Gastroesophageal sphincter (tissue), 4 donors: ENCODE data around the gene NCL. TPM values are rescaled to one million over a fixed set of nuclear protein-coding genes. Genes with fewer than 3 reads are reported as not detected.
"Not testable (repeated sequence)": the region's sequence is repeated elsewhere in the genome, so short reads cannot be mapped to it uniquely, and the experiment has no call there.

Source experiments
- ATAC-seq: fragments of 150-250 bp; one replicate; pipeline ENCODE4 v1.9.1; 2016; ENCODE audit warnings: mild to moderate bottlenecking, moderate library complexity
- H3K27ac ChIP-seq, 4 donors: fragments of 200-600 bp; sonication (generic) in 3 of 4; 1 replicate in 3 of 4; 2 replicates in 1 of 4; pipeline ENCODE4 v1.5.1; 2016 to 2019
- H3K27me3 ChIP-seq: fragments of 200-600 bp; sonication (generic); one replicate; pipeline ENCODE4 v1.5.1; 2019
- H3K36me3 ChIP-seq, 2 donors: fragments of 200-600 bp; sonication (generic); one replicate each; pipeline ENCODE4 v1.5.1; 2019; ENCODE audit warnings: control low read depth in 1 of 2
- H3K4me1 ChIP-seq, 3 donors: fragments of 200-600 bp; sonication (generic); 1 replicate in 2 of 3; 2 replicates in 1 of 3; pipeline ENCODE4 v1.5.1; 2016 to 2019; ENCODE audit warnings: control low read depth in 2 of 3
- H3K4me3 ChIP-seq, 2 donors: fragments of 200-600 bp; sonication (generic); one replicate each; pipeline ENCODE4 v1.5.1; 2019; ENCODE audit warnings: mild to moderate bottlenecking in 1 of 2, moderate library complexity in 1 of 2
- H3K9me3 ChIP-seq, 3 donors: fragments of 200-600 bp; sonication (generic); one replicate each; pipeline ENCODE4 v1.5.1; 2017 to 2019; ENCODE audit warnings: control low read depth in 2 of 3
- CTCF ChIP-seq, 4 experiments: fragments of 200-600 bp in 2 of 4; fragments of 450-650 bp in 2 of 4; sonication (generic) in 1 of 4; IDR thresholded peaks; one replicate each; pipeline ENCODE4 v1.5.1; 2017 to 2019; ENCODE audit warnings: antibody characterized with exemption in 4 of 4, mild to moderate bottlenecking in 2 of 4, moderate library complexity in 2 of 4
- EP300 ChIP-seq: sonication (generic); formaldehyde crosslinking; IDR thresholded peaks from one replicate; pipeline ENCODE4 v1.6.1; 2017; ENCODE audit warnings: antibody characterized with exemption, mild to moderate bottlenecking
- POLR2A ChIP-seq, 2 donors: fragments of 450-650 bp; IDR thresholded peaks; one replicate each; pipeline ENCODE4 v1.6.1; 2017; ENCODE audit warnings: antibody characterized with exemption in 2 of 2, mild to moderate bottlenecking in 2 of 2, moderate library complexity in 1 of 2
- POLR2AphosphoS5 ChIP-seq: sonication (generic); formaldehyde crosslinking; IDR thresholded peaks from one replicate; pipeline ENCODE4 v1.6.1; 2017; ENCODE audit warnings: antibody characterized with exemption
- WGBS, 2 donors: methylation state at CpG; one replicate each; pipeline ENCODE4 v1.1.5; 2018; ENCODE audit warnings: low coverage in 1 of 2; 5-methylcytosine and 5-hydroxymethylcytosine counted together
- total RNA-seq, 4 donors: library from RNA; depleted of rRNA; stranded (reverse); fragments of >200 nt; gene quantifications; one replicate each; pipeline ENCODE4 v1.1.0, GENCODE V29; 2016

Gene NCL
- total RNA-seq, 4 donors from 2014 or later = 106 to 163 (median 147) TPM

GRCh38 chr2:231464576-231465540 lies 574 bp upstream of the NCL start:
- peak; percentile 68 for ATAC-seq
- Histone ChIP-seq H3K9me3 (no peaks in the 10 kb centered on the region), H3K27me3 (no peaks in the 10 kb centered on the region), H3K4me1 (peaks cover 0 to 50% (median 24%) of the 10 kb centered on the region in 3 donors), H3K36me3 (peaks cover 10 to 31% of the 10 kb centered on the region in 2 donors), H3K4me3 (peak overlapping the region; percentile 43 to 97), H3K27ac (peak overlapping the region; percentile 76 to 97 (median 96))
- 0% methylated on average over 7 of the region's 81 CpGs; no CpG with 5 or more reads in 1 of the 2 donors for WGBS, 2 donors
- TF ChIP-seq EP300 (no peak), CTCF (IDR thresholded peaks at IDR 0.05) (peak in 1 of 4 experiments; percentile 28)

GRCh38 chr2:231462729-231463465 lies 1.4 kb downstream of the NCL start:
- no peak for ATAC-seq

GRCh38 chr2:231461516-231461971 lies 2.7 kb downstream of the NCL start:
- H3K4me1 ChIP-seq = peaks cover 0 to 65% (median 24%) of the 10 kb centered on the region in 3 donors
- no peak for ATAC-seq
- H3K27me3 ChIP-seq = no peaks in the 10 kb centered on the region
- no peak overlapping the region for H3K27ac ChIP-seq
- peaks cover 39 to 64% of the 10 kb centered on the region in 2 donors for H3K36me3 ChIP-seq
- TF ChIP-seq POLR2AphosphoS5 (no peak), POLR2A (IDR thresholded peaks at IDR 0.05) (no peak), EP300 (no peak), CTCF (IDR thresholded peaks at IDR 0.05) (no peak)
- H3K4me3 ChIP-seq = no peak overlapping the region
- WGBS, 2 donors = 71 to 74% methylated on average over 6 to 8 of the region's 8 CpGs
- H3K9me3 ChIP-seq = no peaks in the 10 kb centered on the region

More at GRCh38 chr2:231462729-231463465, 1.4 kb downstream of the NCL start:
- Histone ChIP-seq H3K27me3 (no peaks in the 10 kb centered on the region), H3K4me3 (peak overlapping the region; percentile 63 to 97), H3K36me3 (peaks cover 28 to 50% of the 10 kb centered on the region in 2 donors), H3K27ac (peak overlapping the region in 3 of 4 donors; percentile 95 to 97 (median 96)), H3K9me3 (no peaks in the 10 kb centered on the region), H3K4me1 (peaks cover 0 to 65% (median 24%) of the 10 kb centered on the region in 3 donors)
- 0 to 6% methylated on average over 3 to 4 of the region's 4 CpGs for WGBS, 2 donors
- TF ChIP-seq POLR2A (IDR thresholded peaks at IDR 0.05) (no peak), POLR2AphosphoS5 (no peak), EP300 (no peak), CTCF (IDR thresholded peaks at IDR 0.05) (no peak)

- ATAC-seq, H3K9me3 ChIP-seq, H3K4me3 ChIP-seq, H3K27ac ChIP-seq, H3K27me3 ChIP-seq: not testable (repeated sequence)
- Histone ChIP-seq H3K36me3 (peaks cover 46 to 71% of the 10 kb centered on the region in 2 donors), H3K4me1 (peaks cover 0 to 61% (median 24%) of the 10 kb centered on the region in 3 donors)
- 76 to 83% methylated on average over 7 to 9 of the region's 10 CpGs for WGBS, 2 donors
These were observed 3.4 kb downstream of the NCL start for GRCh38 chr2:231460841-231461240.

- Histone ChIP-seq H3K4me3 (no peak overlapping the region), H3K36me3 (peaks cover 52 to 77% of the 10 kb centered on the region in 2 donors), H3K4me1 (peaks cover 0 to 55% (median 18%) of the 10 kb centered on the region in 3 donors), H3K27me3 (no peaks in the 10 kb centered on the region), H3K9me3 (no peaks in the 10 kb centered on the region), H3K27ac (no peak overlapping the region)
- 72% methylated on average over 13 of the region's 13 CpGs for WGBS, 2 donors
- no peak for TF ChIP-seq CTCF (IDR thresholded peaks at IDR 0.05)
- no peak for TF ChIP-seq EP300
- no peak for TF ChIP-seq POLR2A (IDR thresholded peaks at IDR 0.05)
- ATAC-seq = no peak
These were observed 4.0 kb downstream of the NCL start for GRCh38 chr2:231460073-231460835.
